ENCODE results near the gene RAB11A. TPM values are rescaled to one million over a fixed set of nuclear protein-coding genes. Genes with fewer than 3 reads are reported as not detected.

Gene RAB11A
- polyA plus RNA-seq, 2 of the 4 experiments (the other 2 are of a cell fraction) = 316 to 551 TPM

- DNase-seq (ENCODE audit: low read depth in 1 of 2, low spot score in 1 of 2) (no peak), FAIRE-seq (no peak), ATAC-seq (no peak)
- H3K4me3 ChIP-seq = no peak overlapping the region
- TF ChIP-seq USF2 (IDR thresholded peaks at IDR 0.05) (no peak), FOSL2 (IDR thresholded peaks at IDR 0.05) (no peak), FOSL2 (CRISPR knock-in tag; IDR thresholded peaks at IDR 0.05) (no peak), SREBF2 (IDR thresholded peaks at IDR 0.05) (no peak), TP53 (CRISPR knock-in tag; IDR thresholded peaks at IDR 0.05) (no peak), FOXS1 (CRISPR knock-in tag; IDR thresholded peaks at IDR 0.05) (no peak), EP300 (IDR thresholded peaks at IDR 0.05) (no peak), HDAC2 (IDR thresholded peaks at IDR 0.05) (no peak), NPAS2 (CRISPR knock-in tag; IDR thresholded peaks at IDR 0.05; ENCODE audit: borderline replicate concordance) (no peak)
- no peak overlapping the region for H3K27ac ChIP-seq
- 77% methylated on average over 4 of the region's 4 CpGs for WGBS (ENCODE audit: missing lambda C conversion rate)
- POLR2A ChIA-PET = no interaction called here
- no peaks in the 10 kb centered on the region for H3K9me3 ChIP-seq
- CTCF ChIA-PET = interaction anchor here (1.1 kb wide), 1 partner anchor 9 kb away, joined by 3 read pairs; no protein-coding TSS in a partner anchor
- no peak overlapping the region for H3K4me2 ChIP-seq
- H3K4me1 ChIP-seq = 0 out of 3 replicates have a peak, but pooled peaks cover 4% of the 10 kb centered on the region
These were observed 45.1 kb downstream of the RAB11A start for GRCh38 chr15:65914386-65914785.

GRCh38 chr15:65914981-65915925 is 46.0 kb downstream of the RAB11A start:
- H3K4me2 ChIP-seq = no peak overlapping the region
- no peak overlapping the region for H3K4me3 ChIP-seq
- FAIRE-seq (no peak), ATAC-seq (no peak), DNase-seq (ENCODE audit: low read depth in 1 of 2, low spot score in 1 of 2) (no peak)
- TF ChIP-seq SMC3 (IDR thresholded peaks at IDR 0.05) (no peak), MYC (IDR thresholded peaks at IDR 0.05; ENCODE audit: borderline replicate concordance, low read length) (no peak), PBX3 (IDR thresholded peaks at IDR 0.05) (no peak)
- POLR2A ChIA-PET = no interaction called here
- CTCF ChIA-PET = interaction anchor here (1.0 to 4.3 kb wide), 9 partner anchors 14 to 376 kb away, joined by 3 to 26 read pairs (median 4); no protein-coding TSS in a partner anchor
- H3K9me3 ChIP-seq = no peaks in the 10 kb centered on the region
- WGBS (ENCODE audit: missing lambda C conversion rate) = 78% methylated on average over 8 of the region's 8 CpGs
- H3K4me1 ChIP-seq = 0 out of 3 replicates have a peak, but pooled peaks cover 4% of the 10 kb centered on the region
- H3K27ac ChIP-seq = no peak overlapping the region

GRCh38 chr15:65916041-65916663 is 46.9 kb downstream of the RAB11A start:
- POLR2A ChIA-PET = no interaction called here
- FAIRE-seq = no peak
- ATAC-seq = peak; percentile 11 to 56; a peak in 3 of 6 replicates
- Histone ChIP-seq H3K27ac (no peak overlapping the region), H3K4me1 (0 out of 3 replicates have a peak, but pooled peaks cover 4% of the 10 kb centered on the region), H3K4me2 (no peak overlapping the region), H3K9me3 (no peaks in the 10 kb centered on the region), H3K4me3 (no peak overlapping the region)
- WGBS (ENCODE audit: missing lambda C conversion rate) = 80% methylated on average over 7 of the region's 7 CpGs
- CTCF ChIA-PET = interaction anchor here (0.6 to 4.3 kb wide), 32 partner anchors 9 to 1523 kb away, joined by 3 to 26 read pairs (median 4); no protein-coding TSS in a partner anchor
- DNase-seq (ENCODE audit: low read depth in 1 of 2, low spot score in 1 of 2) = no peak
- TF ChIP-seq POLR2AphosphoS2 (conservative IDR thresholded peaks at IDR 0.05; ENCODE audit: low read length) (no peak), BHLHE40 (IDR thresholded peaks at IDR 0.05; ENCODE audit: low read depth, low read length) (no peak), KDM1A (IDR thresholded peaks at IDR 0.05; ENCODE audit: low read depth) (no peak), TP53 (CRISPR knock-in tag; IDR thresholded peaks at IDR 0.05) (no peak), RNF2 (IDR thresholded peaks at IDR 0.05; ENCODE audit: borderline replicate concordance, low read depth) (no peak), HOXB5 (CRISPR knock-in tag; IDR thresholded peaks at IDR 0.05) (no peak), RCOR1 (IDR thresholded peaks at IDR 0.05; ENCODE audit: low read depth, low read length) (no peak), FOSB (CRISPR knock-in tag; IDR thresholded peaks at IDR 0.05) (no peak), RAD21 (conservative IDR thresholded peaks at IDR 0.05 in 1 of 2, IDR thresholded peaks at IDR 0.05 in 1 of 2) (no peak), EHF (CRISPR knock-in tag; IDR thresholded peaks at IDR 0.05) (no peak), FOSL2 (IDR thresholded peaks at IDR 0.05) (no peak), FOSL2 (CRISPR knock-in tag; IDR thresholded peaks at IDR 0.05) (no peak)
- TF ChIP-seq, protein P1, sequence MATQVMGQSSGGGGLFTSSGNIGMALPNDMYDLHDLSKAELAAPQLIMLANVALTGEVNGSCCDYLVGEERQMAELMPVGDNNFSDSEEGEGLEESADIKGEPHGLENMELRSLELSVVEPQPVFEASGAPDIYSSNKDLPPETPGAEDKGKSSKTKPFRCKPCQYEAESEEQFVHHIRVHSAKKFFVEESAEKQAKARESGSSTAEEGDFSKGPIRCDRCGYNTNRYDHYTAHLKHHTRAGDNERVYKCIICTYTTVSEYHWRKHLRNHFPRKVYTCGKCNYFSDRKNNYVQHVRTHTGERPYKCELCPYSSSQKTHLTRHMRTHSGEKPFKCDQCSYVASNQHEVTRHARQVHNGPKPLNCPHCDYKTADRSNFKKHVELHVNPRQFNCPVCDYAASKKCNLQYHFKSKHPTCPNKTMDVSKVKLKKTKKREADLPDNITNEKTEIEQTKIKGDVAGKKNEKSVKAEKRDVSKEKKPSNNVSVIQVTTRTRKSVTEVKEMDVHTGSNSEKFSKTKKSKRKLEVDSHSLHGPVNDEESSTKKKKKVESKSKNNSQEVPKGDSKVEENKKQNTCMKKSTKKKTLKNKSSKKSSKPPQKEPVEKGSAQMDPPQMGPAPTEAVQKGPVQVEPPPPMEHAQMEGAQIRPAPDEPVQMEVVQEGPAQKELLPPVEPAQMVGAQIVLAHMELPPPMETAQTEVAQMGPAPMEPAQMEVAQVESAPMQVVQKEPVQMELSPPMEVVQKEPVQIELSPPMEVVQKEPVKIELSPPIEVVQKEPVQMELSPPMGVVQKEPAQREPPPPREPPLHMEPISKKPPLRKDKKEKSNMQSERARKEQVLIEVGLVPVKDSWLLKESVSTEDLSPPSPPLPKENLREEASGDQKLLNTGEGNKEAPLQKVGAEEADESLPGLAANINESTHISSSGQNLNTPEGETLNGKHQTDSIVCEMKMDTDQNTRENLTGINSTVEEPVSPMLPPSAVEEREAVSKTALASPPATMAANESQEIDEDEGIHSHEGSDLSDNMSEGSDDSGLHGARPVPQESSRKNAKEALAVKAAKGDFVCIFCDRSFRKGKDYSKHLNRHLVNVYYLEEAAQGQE (IDR thresholded peaks at IDR 0.05) = no peak
- TF ChIP-seq, protein P2, sequence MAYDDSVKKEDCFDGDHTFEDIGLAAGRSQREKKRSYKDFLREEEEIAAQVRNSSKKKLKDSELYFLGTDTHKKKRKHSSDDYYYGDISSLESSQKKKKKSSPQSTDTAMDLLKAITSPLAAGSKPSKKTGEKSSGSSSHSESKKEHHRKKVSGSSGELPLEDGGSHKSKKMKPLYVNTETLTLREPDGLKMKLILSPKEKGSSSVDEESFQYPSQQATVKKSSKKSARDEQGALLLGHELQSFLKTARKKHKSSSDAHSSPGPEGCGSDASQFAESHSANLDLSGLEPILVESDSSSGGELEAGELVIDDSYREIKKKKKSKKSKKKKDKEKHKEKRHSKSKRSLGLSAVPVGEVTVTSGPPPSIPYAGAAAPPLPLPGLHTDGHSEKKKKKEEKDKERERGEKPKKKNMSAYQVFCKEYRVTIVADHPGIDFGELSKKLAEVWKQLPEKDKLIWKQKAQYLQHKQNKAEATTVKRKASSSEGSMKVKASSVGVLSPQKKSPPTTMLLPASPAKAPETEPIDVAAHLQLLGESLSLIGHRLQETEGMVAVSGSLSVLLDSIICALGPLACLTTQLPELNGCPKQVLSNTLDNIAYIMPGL (CRISPR knock-in tag; IDR thresholded peaks at IDR 0.05; ENCODE audit: borderline replicate concordance) = no peak

Measured in A549 (cell line).